Measurements from ENCODE around the gene RNF11. TPM values are rescaled to one million over a fixed set of nuclear protein-coding genes. Genes with fewer than 3 reads are reported as not detected.

Gene RNF11
- total and polyA plus RNA-seq, 4 donors: 24.1 to 102 (median 48.7) TPM

- no peak overlapping the region for H3K4me3 ChIP-seq (ENCODE audit: low read depth in 1 of 3, low read length in 3 of 3)
- H3K36me3 ChIP-seq (ENCODE audit: control insufficient read depth in 4 of 4, insufficient read depth in 3 of 4, low read depth in 1 of 4, low read length in 3 of 4): no peaks in the 10 kb centered on the region
- no peak overlapping the region for H3K27ac ChIP-seq (ENCODE audit: low read depth in 1 of 2, low read length in 2 of 2)
- DNase-seq (ENCODE audit: low spot score): no peak
- H3K9ac ChIP-seq (ENCODE audit: low read depth in 1 of 2, low read length in 2 of 2): no peak overlapping the region
- H3K9me3 ChIP-seq (ENCODE audit: control insufficient read depth in 4 of 4, low read length in 3 of 4): no peaks in the 10 kb centered on the region
- H3K27me3 ChIP-seq (ENCODE audit: control insufficient read depth in 4 of 4, insufficient read depth in 4 of 4, low read length in 3 of 4): no peaks in the 10 kb centered on the region
- no peak for TF ChIP-seq HNF4G (IDR thresholded peaks at IDR 0.05)
- no peak for TF ChIP-seq REST (IDR thresholded peaks at IDR 0.05)
- TF ChIP-seq HNF4A (conservative IDR thresholded peaks at IDR 0.05): no peak
- no peak for TF ChIP-seq GABPA (IDR thresholded peaks at IDR 0.05 in 1 of 2, conservative IDR thresholded peaks at IDR 0.05 in 1 of 2)
- no peak for TF ChIP-seq NR2F2 (IDR thresholded peaks at IDR 0.05)
- TF ChIP-seq YY1 (IDR thresholded peaks at IDR 0.05): no peak
- no peak for TF ChIP-seq ATF3 (IDR thresholded peaks at IDR 0.05)
- TF ChIP-seq FOXA2 (IDR thresholded peaks at IDR 0.05): no peak
- no peak for TF ChIP-seq MAX (IDR thresholded peaks at IDR 0.05)
- TF ChIP-seq CTCF (IDR thresholded peaks at IDR 0.05; ENCODE audit: low read depth, low read length, missing input control): no peak
- no peak for TF ChIP-seq ZBTB33 (IDR thresholded peaks at IDR 0.05)
- TF ChIP-seq RAD21 (IDR thresholded peaks at IDR 0.05): no peak
- WGBS: 65% methylated on average over 8 of the region's 8 CpGs
- peaks cover 7 to 12% (median 10%) of the 10 kb centered on the region in 4 donors for H3K4me1 ChIP-seq (ENCODE audit: control insufficient read depth in 4 of 4, insufficient read depth in 4 of 4, low read length in 3 of 4)
These were observed 67.7 kb downstream of the RNF11 start for GRCh38 chr1:51303751-51304251.

- H3K4me3 ChIP-seq (ENCODE audit: low read depth in 1 of 3, low read length in 3 of 3): no peak overlapping the region
- TF ChIP-seq ZBTB33 (IDR thresholded peaks at IDR 0.05): no peak
- TF ChIP-seq HNF4A (conservative IDR thresholded peaks at IDR 0.05): no peak
- no peak for DNase-seq (ENCODE audit: low spot score)
- H3K27ac ChIP-seq (ENCODE audit: low read depth in 1 of 2, low read length in 2 of 2): no peak overlapping the region
- no peaks in the 10 kb centered on the region for H3K27me3 ChIP-seq (ENCODE audit: control insufficient read depth in 4 of 4, insufficient read depth in 4 of 4, low read length in 3 of 4)
- peaks cover 7 to 12% (median 10%) of the 10 kb centered on the region in 4 donors for H3K4me1 ChIP-seq (ENCODE audit: control insufficient read depth in 4 of 4, insufficient read depth in 4 of 4, low read length in 3 of 4)
- WGBS: 72% methylated on average over 1 of the region's 1 CpG
- no peak overlapping the region for H3K9ac ChIP-seq (ENCODE audit: low read depth in 1 of 2, low read length in 2 of 2)
- no peaks in the 10 kb centered on the region for H3K9me3 ChIP-seq (ENCODE audit: control insufficient read depth in 4 of 4, low read length in 3 of 4)
- no peaks in the 10 kb centered on the region for H3K36me3 ChIP-seq (ENCODE audit: control insufficient read depth in 4 of 4, insufficient read depth in 3 of 4, low read depth in 1 of 4, low read length in 3 of 4)
These were observed 68.3 kb downstream of the RNF11 start for GRCh38 chr1:51304360-51304759.
